Vagina (tissue), 2 donors: ENCODE measurements around the gene H1-8.

Experiments
- CTCF ChIP-seq, 3 experiments: fragments of 450-650 bp in 2 of 3; fragments of 200-600 bp in 1 of 3; sonication (generic) in 1 of 3; IDR thresholded peaks; one replicate each; pipeline ENCODE4 v1.5.1; 2017 to 2019; ENCODE audit warnings: antibody characterized with exemption in 3 of 3, mild to moderate bottlenecking in 2 of 3, moderate library complexity in 2 of 3
- POLR2A ChIP-seq, 2 donors: fragments of 450-650 bp; IDR thresholded peaks; one replicate each; pipeline ENCODE4 v1.6.1; 2017; ENCODE audit warnings: antibody characterized with exemption in 2 of 2, mild to moderate bottlenecking in 2 of 2, moderate library complexity in 2 of 2

- no peak for TF ChIP-seq POLR2A (IDR thresholded peaks at IDR 0.05)
- no peak for TF ChIP-seq CTCF (IDR thresholded peaks at IDR 0.05)
These were observed 10.2 kb downstream of the H1-8 start for GRCh38 chr3:129553171-129553570.
